Testis (tissue), 2 donors: Measurements from ENCODE around the gene SHROOM3.

Experiments used
- POLR2A ChIP-seq: fragments of 450-650 bp; IDR thresholded peaks from one replicate; pipeline ENCODE4 v1.6.1; 2017; ENCODE audit warnings: antibody characterized with exemption, mild to moderate bottlenecking, moderate library complexity
- TF ChIP-seq, protein P1 (sequence below), 3 experiments: fragments of 450-650 bp in 2 of 3; fragments of 200-600 bp in 1 of 3; sonication (generic) in 1 of 3; IDR thresholded peaks; one replicate each; pipeline ENCODE4 v1.5.1; 2016 to 2019; ENCODE audit warnings: antibody characterized with exemption in 3 of 3, mild to moderate bottlenecking in 2 of 3, moderate library complexity in 1 of 3

DNA sequence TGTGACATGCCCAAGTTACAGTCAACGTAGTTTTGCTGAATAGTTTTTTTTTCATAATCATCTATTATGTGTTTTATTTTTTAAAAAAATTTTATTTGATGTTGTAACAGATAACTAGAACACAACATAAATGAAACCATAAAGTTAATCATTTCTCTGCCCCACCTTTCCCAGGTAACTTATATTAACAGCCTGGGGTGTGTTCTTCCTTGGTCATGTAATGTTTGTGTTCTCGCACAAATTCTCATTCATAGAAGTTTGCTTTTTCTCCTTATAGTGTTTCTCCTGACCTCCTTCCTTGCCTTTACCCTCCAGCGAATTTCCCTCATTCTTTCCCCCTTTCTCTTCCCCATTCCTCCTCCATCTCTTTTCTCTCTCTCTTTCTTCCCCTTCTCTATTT lies 248.1 kb downstream of the SHROOM3 start:
- TF ChIP-seq, protein P1, sequence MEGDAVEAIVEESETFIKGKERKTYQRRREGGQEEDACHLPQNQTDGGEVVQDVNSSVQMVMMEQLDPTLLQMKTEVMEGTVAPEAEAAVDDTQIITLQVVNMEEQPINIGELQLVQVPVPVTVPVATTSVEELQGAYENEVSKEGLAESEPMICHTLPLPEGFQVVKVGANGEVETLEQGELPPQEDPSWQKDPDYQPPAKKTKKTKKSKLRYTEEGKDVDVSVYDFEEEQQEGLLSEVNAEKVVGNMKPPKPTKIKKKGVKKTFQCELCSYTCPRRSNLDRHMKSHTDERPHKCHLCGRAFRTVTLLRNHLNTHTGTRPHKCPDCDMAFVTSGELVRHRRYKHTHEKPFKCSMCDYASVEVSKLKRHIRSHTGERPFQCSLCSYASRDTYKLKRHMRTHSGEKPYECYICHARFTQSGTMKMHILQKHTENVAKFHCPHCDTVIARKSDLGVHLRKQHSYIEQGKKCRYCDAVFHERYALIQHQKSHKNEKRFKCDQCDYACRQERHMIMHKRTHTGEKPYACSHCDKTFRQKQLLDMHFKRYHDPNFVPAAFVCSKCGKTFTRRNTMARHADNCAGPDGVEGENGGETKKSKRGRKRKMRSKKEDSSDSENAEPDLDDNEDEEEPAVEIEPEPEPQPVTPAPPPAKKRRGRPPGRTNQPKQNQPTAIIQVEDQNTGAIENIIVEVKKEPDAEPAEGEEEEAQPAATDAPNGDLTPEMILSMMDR (IDR thresholded peaks at IDR 0.05) = no peak
- no peak for TF ChIP-seq POLR2A
